Stomach (tissue), 9 donors: ENCODE data around the gene ARMH1. TPM values are rescaled to one million over a fixed set of nuclear protein-coding genes. Genes with fewer than 3 reads are reported as not detected.
A peak's percentile ranks its signal among the peaks of the same experiment; 100 is the strongest.

Source experiments
- DNase-seq, 2 donors: peaks; one replicate each; pipeline versions ENCODE4 v3.0.0 to v3.0.0-alpha.2; 2013 to 2019
- H3K27ac ChIP-seq, 5 donors: fragments of 200-600 bp in 4 of 5; sonication (generic) in 4 of 5; one replicate each; pipeline ENCODE4 v1.5.1; 2013 to 2019; ENCODE audit warnings: mild to moderate bottlenecking in 1 of 5, moderate library complexity in 1 of 5
- H3K27me3 ChIP-seq, 3 donors: fragments of 200-600 bp; sonication (generic); one replicate each; pipeline ENCODE4 v1.5.1; 2017 to 2019; ENCODE audit warnings: mixed run types in 1 of 3
- H3K36me3 ChIP-seq, 4 donors: fragments of 200-600 bp; sonication (generic); 1 replicate in 3 of 4; 2 replicates in 1 of 4; pipeline ENCODE4 v1.5.1; 2016 to 2019
- H3K4me1 ChIP-seq, 4 donors: fragments of 200-600 bp; sonication (generic); one replicate each; pipeline ENCODE4 v1.5.1; 2016 to 2019
- H3K4me3 ChIP-seq, 4 donors: fragments of 200-600 bp; sonication (generic) in 3 of 4; one replicate each; pipeline ENCODE4 v1.5.1; 2016 to 2019; ENCODE audit warnings: mild to moderate bottlenecking in 1 of 4
- H3K9me3 ChIP-seq, 4 donors: fragments of 200-600 bp; sonication (generic); one replicate each; pipeline ENCODE4 v1.5.1; 2016 to 2019
- CTCF ChIP-seq, 7 experiments: fragments of 450-650 bp in 4 of 7; fragments of 200-600 bp in 3 of 7; sonication (generic) in 3 of 7; IDR thresholded peaks; one replicate each; pipeline ENCODE4 v1.5.1; 2016 to 2019; ENCODE audit warnings: antibody characterized with exemption in 7 of 7, control low read depth in 2 of 7, mild to moderate bottlenecking in 1 of 7
- EP300 ChIP-seq: sonication (generic); formaldehyde crosslinking; IDR thresholded peaks from one replicate; pipeline ENCODE4 v1.6.1; 2017; ENCODE audit warnings: antibody characterized with exemption
- POLR2A ChIP-seq, 4 donors: fragments of 450-650 bp; IDR thresholded peaks; one replicate each; pipeline ENCODE4 v1.6.1; 2016; ENCODE audit warnings: antibody characterized with exemption in 4 of 4, control low read depth in 2 of 4, mild to moderate bottlenecking in 1 of 4, moderate library complexity in 1 of 4
- POLR2AphosphoS5 ChIP-seq, 3 donors: sonication (generic); formaldehyde crosslinking; IDR thresholded peaks; one replicate each; pipeline ENCODE4 v1.6.1; 2016; ENCODE audit warnings: antibody characterized with exemption in 3 of 3
- WGBS, 5 donors: extraction: QIAGEN DNeasy Blood & Tissue Kit in 3 of 5; methylation state at CpG; one replicate each; pipeline versions ENCODE4 v1.1.5 to v1.1.7; 2013 to 2018; 5-methylcytosine and 5-hydroxymethylcytosine counted together
- intact Hi-C: fragments of 100-400 bp; cut with DNase I; formaldehyde crosslinking; loops from one replicate; pipeline ENCODE4 v1.15.1; 2023; ENCODE audit warnings: low total_unique reads
- polyA plus RNA-seq, 3 donors: library from polyadenylated mRNA; stranded (reverse); fragments of 200-250 nt; gene quantifications; one replicate each; pipeline ENCODE4 v1.2.3, GENCODE V29; 2013
- total RNA-seq, 5 donors: library from RNA; depleted of rRNA; stranded (reverse); fragments of >200 nt; gene quantifications; one replicate each; pipeline versions ENCODE4 v1.1.0 to v1.2.3, GENCODE V29; 2014 to 2016
- donor health status: healthy with polysubstance abuse.
- donor health status: Bipolar disorder and iron deficiency.
- donor health status: healthy.

ARMH1 gene
- total and polyA plus RNA-seq, 8 donors = 3.3 to 8.6 (median 4.4) TPM; not detected in 3

- H3K27ac ChIP-seq = no peak overlapping the region
These were observed 25.8 kb upstream of the ARMH1 start for GRCh38 chr1:44648529-44649250.

GRCh38 chr1:44649788-44650158 lies 24.7 kb upstream of the ARMH1 start:
- Histone ChIP-seq H3K4me3 (no peak overlapping the region), H3K4me1 (peaks cover 6 to 34% (median 16%) of the 10 kb centered on the region in 4 donors), H3K27me3 (no peaks in the 10 kb centered on the region), H3K36me3 (peaks cover 42 to 93% (median 88%) of the 10 kb centered on the region in 4 donors), H3K9me3 (no peaks in the 10 kb centered on the region), H3K27ac (peak overlapping the region in 1 of 5 donors; percentile 43)
- TF ChIP-seq POLR2AphosphoS5 (IDR thresholded peaks at IDR 0.05) (no peak), POLR2A (IDR thresholded peaks at IDR 0.05) (no peak), CTCF (IDR thresholded peaks at IDR 0.05) (no peak), EP300 (no peak)
- DNase-seq = no peak
- WGBS, 5 donors = 86 to 92% (median 90%) methylated on average over 13 of the region's 13 CpGs
- intact Hi-C loops = loop anchor here (5.0 kb wide), 1 partner anchor 42 kb away; no protein-coding TSS in a partner anchor

More at GRCh38 chr1:44648529-44649250, 25.8 kb upstream of the ARMH1 start:
- TF ChIP-seq CTCF (IDR thresholded peaks at IDR 0.05) (no peak), POLR2AphosphoS5 (IDR thresholded peaks at IDR 0.05) (no peak)
- WGBS, 5 donors = 68 to 88% (median 77%) methylated on average over 11 to 13 of the region's 13 CpGs
- H3K4me1 ChIP-seq = peaks cover 7 to 45% (median 24%) of the 10 kb centered on the region in 4 donors
- H3K9me3 ChIP-seq = no peaks in the 10 kb centered on the region
- DNase-seq = peak in 1 of 2 donors; percentile 40
- H3K4me3 ChIP-seq = no peak overlapping the region
- intact Hi-C loops = no loop called here
- no peaks in the 10 kb centered on the region for H3K27me3 ChIP-seq
- H3K36me3 ChIP-seq = peaks cover 48 to 93% (median 88%) of the 10 kb centered on the region in 4 donors

GRCh38 chr1:44650159-44650831 lies 24.2 kb upstream of the ARMH1 start:
- peak overlapping the region in 1 of 5 donors; percentile 43 for H3K27ac ChIP-seq
- WGBS, 5 donors = 75 to 89% (median 82%) methylated on average over 19 to 23 of the region's 23 CpGs
- no peaks in the 10 kb centered on the region for H3K9me3 ChIP-seq
- TF ChIP-seq POLR2AphosphoS5 (IDR thresholded peaks at IDR 0.05) = no peak
- no peak for TF ChIP-seq CTCF (IDR thresholded peaks at IDR 0.05)
- no peak for TF ChIP-seq POLR2A (IDR thresholded peaks at IDR 0.05)
- no peak for TF ChIP-seq EP300
- peaks cover under 1 to 29% (median 12%) of the 10 kb centered on the region in 4 donors for H3K4me1 ChIP-seq
- H3K4me3 ChIP-seq = no peak overlapping the region
- H3K36me3 ChIP-seq = peaks cover 37 to 93% (median 88%) of the 10 kb centered on the region in 4 donors
- intact Hi-C loops = loop anchor here (5.0 kb wide), 1 partner anchor 43 kb away; no protein-coding TSS in a partner anchor
- no peaks in the 10 kb centered on the region for H3K27me3 ChIP-seq
- DNase-seq = no peak

- H3K36me3 ChIP-seq = peaks cover 29 to 93% (median 82%) of the 10 kb centered on the region in 4 donors
- intact Hi-C loops = loop anchor here (5.0 kb wide), 1 partner anchor 44 kb away; no protein-coding TSS in a partner anchor
- H3K4me1 ChIP-seq = peaks cover 0 to 23% (median 9%) of the 10 kb centered on the region in 4 donors
- H3K9me3 ChIP-seq = no peaks in the 10 kb centered on the region
- no peak overlapping the region for H3K4me3 ChIP-seq
- TF ChIP-seq EP300 (no peak), POLR2AphosphoS5 (IDR thresholded peaks at IDR 0.05) (no peak), CTCF (IDR thresholded peaks at IDR 0.05) (no peak), POLR2A (IDR thresholded peaks at IDR 0.05) (no peak)
- DNase-seq = no peak
- no peaks in the 10 kb centered on the region for H3K27me3 ChIP-seq
- 77 to 83% (median 80%) methylated on average over 8 of the region's 8 CpGs for WGBS, 5 donors
- H3K27ac ChIP-seq = peak overlapping the region in 1 of 5 donors; percentile 43
These were observed 23.4 kb upstream of the ARMH1 start for GRCh38 chr1:44651069-44651468.
